ENCODE data around the gene SERTAD2. TPM values are rescaled to one million over a fixed set of nuclear protein-coding genes. Genes with fewer than 3 reads are reported as not detected.

The SERTAD2 gene
- total and polyA plus RNA-seq, 5 donors = 8.2 to 25.4 (median 19.7) TPM

DNA sequence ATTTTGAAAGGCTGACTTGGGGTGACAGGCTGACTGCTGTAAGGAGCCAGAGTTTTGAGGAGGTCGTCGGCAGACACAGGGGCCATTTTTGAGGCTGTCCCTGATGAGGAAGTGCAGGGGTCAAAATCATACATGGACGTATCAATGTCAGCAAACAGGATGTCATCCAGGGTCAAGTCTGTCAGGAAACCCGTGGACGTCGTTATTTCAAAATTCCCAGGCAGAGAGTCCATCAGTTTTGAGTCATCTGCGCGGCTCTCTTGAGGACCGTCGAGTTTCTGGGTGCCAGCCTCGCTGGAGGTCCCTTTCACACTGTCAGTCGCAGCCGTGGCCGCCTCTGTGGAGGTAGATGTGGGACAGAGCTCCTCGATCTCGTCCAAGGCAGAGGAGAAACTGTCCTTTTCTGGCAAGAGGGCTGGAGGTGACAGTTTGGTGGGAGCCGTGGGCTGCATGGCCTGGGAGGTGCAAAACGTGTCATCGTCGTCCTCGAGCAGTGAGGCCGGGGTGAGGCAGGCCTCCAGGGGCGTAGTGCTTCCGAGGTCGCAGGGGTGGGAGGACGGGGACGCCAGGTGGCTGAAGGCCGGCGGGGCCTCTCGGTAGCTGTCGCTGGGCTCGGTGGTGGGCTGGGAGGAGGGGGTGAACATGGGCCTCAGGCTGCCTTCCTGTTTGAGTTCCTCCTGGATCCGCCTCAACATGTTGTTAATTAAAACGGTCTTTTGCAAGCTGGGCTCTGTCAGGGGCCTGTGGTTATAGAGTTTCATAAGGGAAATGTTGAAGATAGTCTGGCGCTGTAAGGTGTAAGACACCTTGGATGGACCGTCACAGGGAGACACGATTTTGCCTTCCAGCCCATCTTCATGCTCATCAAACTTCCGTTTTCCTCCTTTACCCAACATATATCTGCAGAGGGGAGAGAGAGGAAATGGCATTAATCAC lies 17.5 kb downstream of the SERTAD2 start:
- Histone ChIP-seq H3K9me3 (ENCODE audit: control insufficient read depth, low read length) (no peaks in the 10 kb centered on the region), H3K27ac (ENCODE audit: low read length) (no peak overlapping the region), H3K4me1 (ENCODE audit: control insufficient read depth, insufficient read depth, low read length) (peaks cover 8% of the 10 kb centered on the region), H3K27me3 (ENCODE audit: control insufficient read depth, insufficient read depth) (no peaks in the 10 kb centered on the region), H3K4me3 (ENCODE audit: low read length) (no peak overlapping the region)
- ATAC-seq = peak in 1 of 2 donors; percentile 10
- 75% methylated on average over 38 of the region's 38 CpGs for WGBS
- DNase-seq = peak in 1 of 3 donors; percentile 54
- intact Hi-C loops (cut with DNase I) = no loop called here

DNA sequence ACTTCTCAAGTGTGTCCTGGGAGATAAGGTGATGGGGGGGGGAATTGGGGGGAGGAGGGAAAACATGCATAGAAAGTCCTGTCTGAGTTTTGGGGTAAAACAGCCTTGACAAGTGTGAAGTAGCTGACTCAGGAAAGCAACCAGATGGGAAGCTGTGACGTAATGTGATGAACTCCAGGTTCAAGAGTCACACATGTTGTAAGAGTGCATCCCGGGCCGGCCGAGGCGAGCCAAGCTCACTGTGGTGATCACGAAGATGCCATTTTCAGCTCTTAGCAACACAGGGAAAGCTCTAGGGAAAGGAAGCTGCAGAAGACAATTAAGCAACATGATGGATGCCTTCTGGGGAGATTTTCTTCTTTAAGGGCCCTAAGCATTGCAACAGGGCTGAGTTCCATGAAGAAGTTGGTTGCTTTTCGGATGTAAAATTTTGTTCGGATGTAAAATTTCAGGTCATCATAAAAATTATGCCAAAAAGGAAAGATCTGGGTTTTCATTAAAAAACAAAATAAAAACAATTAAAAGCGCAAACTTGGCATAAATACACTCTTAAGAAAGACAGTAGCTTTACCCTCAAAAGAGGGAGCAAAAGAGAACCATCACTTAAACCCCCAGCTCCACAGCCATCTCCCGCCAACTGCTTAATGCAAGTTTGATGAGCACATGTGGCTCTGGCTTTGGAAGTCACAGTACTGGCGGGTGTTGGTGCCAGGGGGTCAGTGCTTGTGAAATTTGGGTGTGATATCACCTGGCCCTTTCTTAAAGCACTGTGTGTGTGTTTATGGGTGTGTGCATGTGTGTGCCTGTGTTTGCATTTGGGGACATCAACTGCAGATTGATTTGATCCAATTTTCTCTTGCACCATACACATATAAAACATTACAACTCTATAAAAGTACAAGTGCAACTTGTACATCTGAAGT lies 19.1 kb downstream of the SERTAD2 start:
- Histone ChIP-seq H3K27ac (ENCODE audit: low read length) (no peak overlapping the region), H3K4me1 (ENCODE audit: control insufficient read depth, insufficient read depth, low read length) (peaks cover 2% of the 10 kb centered on the region), H3K4me3 (ENCODE audit: low read length) (no peak overlapping the region), H3K9me3 (ENCODE audit: control insufficient read depth, low read length) (no peaks in the 10 kb centered on the region), H3K27me3 (ENCODE audit: control insufficient read depth, insufficient read depth) (no peaks in the 10 kb centered on the region)
- 83% methylated on average over 11 of the region's 11 CpGs for WGBS
- ATAC-seq (no peak), DNase-seq (no peak)
- intact Hi-C loops (cut with DNase I) = no loop called here

- Histone ChIP-seq H3K9me3 (ENCODE audit: control insufficient read depth, low read length) (no peaks in the 10 kb centered on the region), H3K27ac (ENCODE audit: low read length) (no peak overlapping the region), H3K4me3 (ENCODE audit: low read length) (no peak overlapping the region), H3K27me3 (ENCODE audit: control insufficient read depth, insufficient read depth) (no peaks in the 10 kb centered on the region), H3K4me1 (ENCODE audit: control insufficient read depth, insufficient read depth, low read length) (peaks cover 2% of the 10 kb centered on the region)
- intact Hi-C loops (cut with DNase I) = no loop called here
- WGBS = 85% methylated on average over 9 of the region's 9 CpGs
- ATAC-seq = no peak
- DNase-seq = no peak
Measured at GRCh38 chr2:64632835-64633819, 20.6 kb downstream of the SERTAD2 start.

DNA sequence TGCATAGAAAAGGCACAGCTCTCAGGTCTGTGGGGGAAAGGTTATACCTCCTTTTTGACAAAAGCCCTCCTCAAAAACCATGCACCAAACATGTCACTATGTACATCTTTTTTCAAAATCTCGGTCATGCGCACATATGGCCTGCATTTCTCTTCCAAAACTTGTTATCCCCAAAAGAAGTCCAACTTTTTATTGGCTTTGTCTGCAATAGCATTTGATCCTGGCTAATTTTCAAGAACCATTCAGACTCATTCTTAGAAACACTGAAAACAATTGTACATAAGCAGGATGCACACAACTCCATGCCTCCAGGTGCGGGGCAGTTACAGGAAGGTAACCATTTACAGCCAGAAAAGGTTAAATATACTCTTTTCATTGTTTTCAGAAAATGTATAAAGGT lies 21.9 kb downstream of the SERTAD2 start:
- Histone ChIP-seq H3K4me1 (ENCODE audit: control insufficient read depth, insufficient read depth, low read length) (no peaks in the 10 kb centered on the region), H3K27ac (ENCODE audit: low read length) (no peak overlapping the region), H3K4me3 (ENCODE audit: low read length) (no peak overlapping the region), H3K27me3 (ENCODE audit: control insufficient read depth, insufficient read depth) (no peaks in the 10 kb centered on the region), H3K9me3 (ENCODE audit: control insufficient read depth, low read length) (no peaks in the 10 kb centered on the region)
- DNase-seq (no peak), ATAC-seq (no peak)
- 94% methylated on average over 3 of the region's 3 CpGs for WGBS
- intact Hi-C loops (cut with DNase I) = no loop called here

DNA sequence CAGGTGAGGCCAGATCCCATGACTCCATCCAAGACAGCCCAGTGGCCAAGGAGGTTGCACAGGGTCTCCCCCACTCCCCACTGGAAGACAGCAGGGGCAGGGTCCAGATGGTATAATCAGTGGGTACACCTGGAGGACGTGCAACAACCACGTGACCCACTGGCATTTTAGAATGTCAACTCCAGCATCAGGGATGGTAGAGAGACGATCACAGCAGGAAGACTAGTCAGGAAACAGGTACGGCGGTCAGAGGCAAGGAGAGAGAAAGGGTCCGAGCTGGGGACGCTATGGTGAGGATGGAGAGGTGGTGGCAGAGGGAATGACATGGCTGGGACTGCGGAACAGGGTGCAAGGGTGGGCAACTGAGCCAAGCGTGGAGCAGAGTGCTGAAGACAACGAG lies 23.0 kb downstream of the SERTAD2 start:
- WGBS = 90% methylated on average over 10 of the region's 10 CpGs
- Histone ChIP-seq H3K27ac (ENCODE audit: low read length) (no peak overlapping the region), H3K4me3 (ENCODE audit: low read length) (no peak overlapping the region), H3K4me1 (ENCODE audit: control insufficient read depth, insufficient read depth, low read length) (no peaks in the 10 kb centered on the region), H3K27me3 (ENCODE audit: control insufficient read depth, insufficient read depth) (no peaks in the 10 kb centered on the region), H3K9me3 (ENCODE audit: control insufficient read depth, low read length) (no peaks in the 10 kb centered on the region)
- intact Hi-C loops (cut with DNase I) = no loop called here
- no peak for ATAC-seq
- peak in 1 of 3 donors; percentile 14 for DNase-seq

GRCh38 chr2:64629875-64630274 lies 23.8 kb downstream of the SERTAD2 start:
- H3K27me3 ChIP-seq (ENCODE audit: control insufficient read depth, insufficient read depth) = no peaks in the 10 kb centered on the region
- ATAC-seq (no peak), DNase-seq (no peak)
- H3K4me3 ChIP-seq (ENCODE audit: low read length) = no peak overlapping the region
- no peaks in the 10 kb centered on the region for H3K9me3 ChIP-seq (ENCODE audit: control insufficient read depth, low read length)
- 87% methylated on average over 7 of the region's 7 CpGs for WGBS
- intact Hi-C loops (cut with DNase I) = no loop called here
- H3K4me1 ChIP-seq (ENCODE audit: control insufficient read depth, insufficient read depth, low read length) = no peaks in the 10 kb centered on the region
- H3K27ac ChIP-seq (ENCODE audit: low read length) = no peak overlapping the region

DNA sequence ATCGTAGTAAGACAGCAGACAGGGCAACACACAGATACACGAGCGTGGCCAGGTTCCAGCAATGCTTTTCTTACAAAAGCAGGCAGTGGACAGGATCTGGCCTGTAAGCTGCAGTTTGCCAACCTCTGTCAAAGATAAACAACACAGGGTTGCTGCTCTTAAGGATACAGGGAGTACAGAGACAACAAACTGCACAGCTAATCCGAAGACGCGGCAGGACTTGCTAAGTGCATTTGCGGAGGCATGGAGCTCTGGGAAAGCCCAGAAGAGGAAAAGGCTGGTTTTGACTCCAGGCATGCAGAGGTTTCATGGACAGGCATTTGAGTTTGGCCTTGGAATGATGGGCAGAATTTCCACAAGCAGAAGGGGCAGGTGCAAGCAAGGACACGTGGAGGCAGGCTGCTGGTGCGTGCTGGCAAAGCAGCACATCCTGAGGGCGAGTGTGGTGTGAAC lies 24.4 kb downstream of the SERTAD2 start:
- DNase-seq (peak in 1 of 3 donors; percentile 37), ATAC-seq (no peak)
- intact Hi-C loops (cut with DNase I) = no loop called here
- Histone ChIP-seq H3K4me1 (ENCODE audit: control insufficient read depth, insufficient read depth, low read length) (no peaks in the 10 kb centered on the region), H3K27ac (ENCODE audit: low read length) (no peak overlapping the region), H3K9me3 (ENCODE audit: control insufficient read depth, low read length) (no peaks in the 10 kb centered on the region), H3K27me3 (ENCODE audit: control insufficient read depth, insufficient read depth) (no peaks in the 10 kb centered on the region), H3K4me3 (ENCODE audit: low read length) (no peak overlapping the region)
- 74% methylated on average over 10 of the region's 10 CpGs for WGBS

GRCh38 chr2:64627860-64628841 lies 25.6 kb downstream of the SERTAD2 start:
- ATAC-seq = no peak
- WGBS = 82% methylated on average over 14 of the region's 14 CpGs
- no peaks in the 10 kb centered on the region for H3K4me1 ChIP-seq (ENCODE audit: control insufficient read depth, insufficient read depth, low read length)
- intact Hi-C loops (cut with DNase I) = no loop called here
- peak in 1 of 3 donors; percentile 9 for DNase-seq
- no peak overlapping the region for H3K4me3 ChIP-seq (ENCODE audit: low read length)
- H3K27ac ChIP-seq (ENCODE audit: low read length) = no peak overlapping the region
- no peaks in the 10 kb centered on the region for H3K27me3 ChIP-seq (ENCODE audit: control insufficient read depth, insufficient read depth)
- no peaks in the 10 kb centered on the region for H3K9me3 ChIP-seq (ENCODE audit: control insufficient read depth, low read length)

GRCh38 chr2:64626963-64627760 lies 26.6 kb downstream of the SERTAD2 start:
- no peak overlapping the region for H3K4me3 ChIP-seq (ENCODE audit: low read length)
- peak in 1 of 3 donors; percentile 50 for DNase-seq

More at GRCh38 chr2:64626963-64627760, 26.6 kb downstream of the SERTAD2 start:
- no peaks in the 10 kb centered on the region for H3K4me1 ChIP-seq (ENCODE audit: control insufficient read depth, insufficient read depth, low read length)
- no peaks in the 10 kb centered on the region for H3K9me3 ChIP-seq (ENCODE audit: control insufficient read depth, low read length)
- H3K27ac ChIP-seq (ENCODE audit: low read length) = no peak overlapping the region
- no peaks in the 10 kb centered on the region for H3K27me3 ChIP-seq (ENCODE audit: control insufficient read depth, insufficient read depth)
- WGBS = 70% methylated on average over 27 of the region's 27 CpGs
- ATAC-seq = peak in 1 of 2 donors; percentile 21
- intact Hi-C loops (cut with DNase I) = no loop called here

Measured in right cardiac atrium (tissue), 5 donors.